ENCODE measurements around the gene MRPS17. TPM values are rescaled to one million over a fixed set of nuclear protein-coding genes. Genes with fewer than 3 reads are reported as not detected.

The MRPS17 gene
- total and polyA plus RNA-seq, 2 of the 4 experiments (the other 2 are of a cell fraction), result 9.9 to 15.2 TPM

DNA sequence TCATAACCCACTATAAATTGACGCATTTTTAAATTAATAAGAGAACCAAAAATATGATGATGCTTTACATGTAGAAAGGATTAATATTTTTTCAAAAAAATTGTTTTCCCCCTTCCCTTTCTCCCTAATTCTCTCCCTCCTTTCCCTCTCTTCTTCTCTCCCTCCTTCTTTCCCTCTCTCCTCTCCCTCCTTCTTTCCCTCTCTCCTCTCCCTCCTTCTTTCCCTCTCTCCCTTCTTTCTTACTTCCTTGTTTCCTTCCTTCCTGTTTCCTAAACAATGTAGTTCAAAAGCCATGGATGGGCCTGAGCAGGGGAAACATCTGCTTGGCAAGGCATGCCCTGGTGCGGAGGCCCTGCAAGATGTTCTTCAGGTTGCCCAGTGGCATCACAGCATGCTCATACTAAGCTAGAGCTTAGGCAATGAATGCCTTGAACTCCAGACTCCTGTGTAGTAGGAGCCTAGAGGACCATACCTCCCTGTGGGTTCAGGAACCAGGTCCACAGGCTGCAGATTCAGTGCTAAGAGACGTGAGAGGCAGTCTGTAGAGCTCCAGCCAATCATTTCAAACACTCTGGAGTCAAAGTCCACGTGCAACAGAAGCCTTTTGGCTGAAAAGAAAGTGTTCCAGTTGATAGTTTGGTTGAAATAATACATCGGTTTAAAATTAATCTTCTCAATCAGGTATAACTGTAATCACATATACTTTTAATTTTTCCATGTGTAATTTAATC lies 20.1 kb upstream of the MRPS17 start:
- H3K27me3 ChIP-seq (ENCODE audit: control insufficient read depth, insufficient read depth, low read length), result no peaks in the 10 kb centered on the region
- no peaks in the 10 kb centered on the region for H3K79me1 ChIP-seq (ENCODE audit: low read depth in 1 of 2, low read length in 2 of 2)
- no peak overlapping the region for H3K23ac ChIP-seq (ENCODE audit: low read depth, low read length)
- H3K9me1 ChIP-seq (ENCODE audit: insufficient read depth, low read length), result no peaks in the 10 kb centered on the region
- H4K5ac ChIP-seq (ENCODE audit: low read depth, low read length), result no peak overlapping the region
- POLR2A ChIA-PET (ENCODE audit: unreplicated experiment), result no interaction called here
- no peak overlapping the region for H3K4me3 ChIP-seq (ENCODE audit: insufficient read depth, low read depth, low read length)
- in situ Hi-C loops (cut with MboI; ENCODE audit: low sequenced_read_pairs) (no loop called here), intact Hi-C loops (cut with micrococcal nuclease) (no loop called here), dilution Hi-C loops (cut with HindIII; ENCODE audit: low sequenced_read_pairs, unreplicated experiment) (no loop called here)
- H3K4me1 ChIP-seq (ENCODE audit: control insufficient read depth, insufficient read depth, low read length), result no peaks in the 10 kb centered on the region
- no peak overlapping the region for H2BK20ac ChIP-seq (ENCODE audit: low read depth, low read length)
- no peak overlapping the region for H3K18ac ChIP-seq (ENCODE audit: low read depth, low read length)
- H3K9ac ChIP-seq (ENCODE audit: low read depth, low read length), result no peak overlapping the region
- H2BK5ac ChIP-seq (ENCODE audit: low read depth, low read length, poor library complexity, severe bottlenecking), result no peak overlapping the region
- H2AFZ ChIP-seq (replicated peaks; ENCODE audit: low read length, poor library complexity), result no peak overlapping the region
- no peak overlapping the region for H2AK5ac ChIP-seq (ENCODE audit: low read depth, low read length)
- H2BK15ac ChIP-seq (ENCODE audit: low read depth, low read length), result no peak overlapping the region
- H3K36me3 ChIP-seq (ENCODE audit: control insufficient read depth, insufficient read depth, low read length), result no peaks in the 10 kb centered on the region
- no TSS peak for BruUV-seq (replicated peaks)
- H4K91ac ChIP-seq (ENCODE audit: insufficient read depth, low read depth, low read length), result no peak overlapping the region
- DNase-seq, result no peak
- no peak overlapping the region for H3K27ac ChIP-seq (ENCODE audit: insufficient read depth, low read length)
- no peak for ATAC-seq (ENCODE audit: low read depth)
- no peak for TF ChIP-seq MXI1 (IDR thresholded peaks at IDR 0.05; ENCODE audit: borderline replicate concordance, low read depth, low read length)
- TF ChIP-seq CHD1 (IDR thresholded peaks at IDR 0.05; ENCODE audit: low read depth, low read length), result no peak
- TF ChIP-seq MAZ (IDR thresholded peaks at IDR 0.05; ENCODE audit: borderline replicate concordance, low read depth, low read length), result no peak
- no peak for TF ChIP-seq NFE2L2 (IDR thresholded peaks at IDR 0.05; ENCODE audit: low read depth, low read length)
- no peak for TF ChIP-seq ELK1 (IDR thresholded peaks at IDR 0.05; ENCODE audit: borderline replicate concordance, low read depth, low read length)
- TF ChIP-seq CEBPB (IDR thresholded peaks at IDR 0.05; ENCODE audit: low read depth, low read length), result no peak
- no peak for TF ChIP-seq RCOR1 (IDR thresholded peaks at IDR 0.05; ENCODE audit: insufficient replicate concordance, low read length)
- TF ChIP-seq RAD21 (IDR thresholded peaks at IDR 0.05; ENCODE audit: low read length), result no peak
- no peak for TF ChIP-seq BHLHE40 (IDR thresholded peaks at IDR 0.05; ENCODE audit: low read depth, low read length)
- no peak for TF ChIP-seq USF2 (IDR thresholded peaks at IDR 0.05; ENCODE audit: low read depth, low read length)
- TF ChIP-seq FOS (IDR thresholded peaks at IDR 0.05; ENCODE audit: low read depth, low read length), result no peak
- no peak for TF ChIP-seq POLR2A (IDR thresholded peaks at IDR 0.05; ENCODE audit: low read depth, low read length)
- TF ChIP-seq MAFK (IDR thresholded peaks at IDR 0.05; ENCODE audit: low read depth, low read length), result no peak
- no peak for TF ChIP-seq SMC3 (IDR thresholded peaks at IDR 0.05; ENCODE audit: low read depth, low read length)
- H2BK120ac ChIP-seq (ENCODE audit: low read depth, low read length), result no peak overlapping the region
- H3K14ac ChIP-seq (replicated peaks; ENCODE audit: low read depth, low read length), result no peak overlapping the region
- H2AK9ac ChIP-seq (replicated peaks; ENCODE audit: low read depth, low read length, poor library complexity), result no peak overlapping the region
- H4K8ac ChIP-seq (ENCODE audit: low read depth in 2 of 2, low read length in 2 of 2), result no peak overlapping the region
- no peak overlapping the region for H3K4ac ChIP-seq (ENCODE audit: low read depth, low read length)
- no peaks in the 10 kb centered on the region for H4K20me1 ChIP-seq (ENCODE audit: insufficient read depth, low read length)
- H3K4me2 ChIP-seq (ENCODE audit: low read depth, low read length), result no peak overlapping the region
- H3K9me3 ChIP-seq (ENCODE audit: control insufficient read depth, insufficient read depth, low read length), result peaks cover 4% of the 10 kb centered on the region; the same call in 1 of the 2 replicates
- H3K56ac ChIP-seq (ENCODE audit: extremely low read depth, insufficient read depth, low read length), result no peak overlapping the region
- no CpG with 5 or more reads among the region's 5 CpGs for WGBS, 2 experiments (ENCODE audit: extremely low coverage in 2 of 2, insufficient read length in 1 of 2)
- CTCF ChIA-PET, result no interaction called here
